ENCODE data around the gene SLC15A4.

GRCh38 chr12:128745772-128746689, 77.7 kb downstream of the SLC15A4 start:
- no peak for TF ChIP-seq REST (IDR thresholded peaks at IDR 0.05; ENCODE audit: insufficient read depth in 1 of 2, low read depth in 2 of 2, low read length in 1 of 2)
- no peak for TF ChIP-seq CTCF (IDR thresholded peaks at IDR 0.05)
- no peak for TF ChIP-seq SIN3A (IDR thresholded peaks at IDR 0.05; ENCODE audit: borderline replicate concordance, insufficient read depth, low read depth, low read length)
- no peak for TF ChIP-seq POLR2AphosphoS5 (IDR thresholded peaks at IDR 0.05; ENCODE audit: low read depth, low read length)

Data from Panc1 (cell line).